ENCODE results near the gene KLHDC10.
"Not testable (repeated sequence)": the region's sequence is repeated elsewhere in the genome, so short reads cannot be mapped to it uniquely, and the experiment has no call there.

Gene KLHDC10

DNA sequence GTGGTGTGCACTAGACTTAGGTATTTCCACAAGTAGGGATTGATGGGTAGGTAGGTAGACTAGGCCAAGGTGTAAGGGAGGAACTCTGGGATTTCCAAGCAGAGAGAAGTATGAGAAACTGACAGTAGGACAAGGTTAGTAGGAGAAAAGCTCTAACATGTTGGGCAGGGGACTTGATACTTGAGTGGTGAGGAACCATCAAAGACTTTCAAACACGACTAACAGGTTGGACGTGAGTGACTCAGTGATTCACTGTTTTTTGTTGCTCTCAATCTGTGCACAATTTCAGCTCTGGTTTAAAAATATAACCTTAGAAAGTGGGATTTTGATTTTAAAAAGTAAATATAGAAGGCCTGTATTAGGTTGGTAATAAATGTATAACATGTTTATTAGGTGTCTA lies 44.4 kb downstream of the KLHDC10 start:
- no peak for DNase-seq
- ChIA-PET POLR2A (no interaction called here), CTCF (interaction anchor here (1.3 to 1.4 kb wide), 2 partner anchors 10 to 720 kb away, joined by 3 to 6 read pairs; no protein-coding TSS in a partner anchor)
- no peaks in the 10 kb centered on the region for H3K27me3 ChIP-seq (replicated peaks in 2 of 5; ENCODE audit: control insufficient read depth in 4 of 5, insufficient read depth in 5 of 5, low read length in 4 of 5)
- no peak overlapping the region for H3K27ac ChIP-seq (ENCODE audit: insufficient read depth in 1 of 2, low read depth in 1 of 2, low read length in 2 of 2, poor library complexity in 1 of 2, severe bottlenecking in 2 of 2)
- H3K36me3 ChIP-seq (ENCODE audit: control insufficient read depth in 4 of 4, insufficient read depth in 4 of 4, low read length in 3 of 4), result peaks cover 0 to 13% (median 3%) of the 10 kb centered on the region in 4 experiments
- H3K4me3 ChIP-seq (ENCODE audit: control insufficient read depth in 1 of 7, extremely low read depth in 1 of 7, insufficient read depth in 4 of 7, low read depth in 2 of 7, low read length in 6 of 7), result no peak overlapping the region
- peaks cover 0 to 8% (median 2%) of the 10 kb centered on the region in 4 experiments for H3K4me1 ChIP-seq (ENCODE audit: control extremely low read depth in 1 of 4, control insufficient read depth in 4 of 4, insufficient read depth in 4 of 4, low read length in 3 of 4)
- H3K9me3 ChIP-seq (ENCODE audit: control extremely low read depth in 1 of 5, control insufficient read depth in 4 of 5, insufficient read depth in 2 of 5, low read depth in 1 of 5, low read length in 4 of 5), result no peaks in the 10 kb centered on the region
- WGBS (ENCODE audit: insufficient coverage), result 94% methylated on average over 2 of the region's 2 CpGs

DNA sequence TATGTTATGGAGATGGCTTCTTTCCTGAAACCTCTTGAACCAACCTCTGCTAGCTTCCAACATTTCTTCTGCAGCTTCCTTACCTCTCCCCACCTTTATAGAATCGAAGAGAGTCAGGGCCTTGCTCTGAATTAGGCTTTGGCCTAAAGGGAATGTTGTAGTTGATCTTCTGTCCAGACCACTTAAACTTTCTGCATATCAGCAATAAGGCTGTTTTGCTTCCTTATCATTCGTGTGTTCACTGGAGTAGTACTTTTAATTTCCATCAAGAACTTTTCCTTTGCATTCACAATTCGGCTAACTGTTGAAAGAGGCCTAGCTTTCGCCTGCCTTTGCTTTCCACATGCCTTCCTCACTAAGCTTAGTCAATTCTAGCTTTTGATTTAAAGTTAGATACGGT lies 48.0 kb downstream of the KLHDC10 start:
- H3K27me3 ChIP-seq (replicated peaks in 2 of 5; ENCODE audit: control insufficient read depth in 4 of 5, insufficient read depth in 5 of 5, low read length in 4 of 5), result no peaks in the 10 kb centered on the region
- 97% methylated on average over 4 of the region's 5 CpGs for WGBS (ENCODE audit: insufficient coverage)
- H3K9me3 ChIP-seq (ENCODE audit: control extremely low read depth in 1 of 5, control insufficient read depth in 4 of 5, insufficient read depth in 2 of 5, low read depth in 1 of 5, low read length in 4 of 5), result no peaks in the 10 kb centered on the region
- no peak overlapping the region for H3K4me3 ChIP-seq (ENCODE audit: control insufficient read depth in 1 of 7, extremely low read depth in 1 of 7, insufficient read depth in 4 of 7, low read depth in 2 of 7, low read length in 6 of 7)
- DNase-seq, result no peak
- ChIA-PET CTCF (interaction anchor here (0.6 kb wide), 1 partner anchor 9 kb away, joined by 3 read pairs; no protein-coding TSS in a partner anchor), POLR2A (no interaction called here)
- H3K36me3 ChIP-seq (ENCODE audit: control insufficient read depth in 4 of 4, insufficient read depth in 4 of 4, low read length in 3 of 4), result peaks cover 3 to 30% (median 23%) of the 10 kb centered on the region in 4 experiments
- no peak overlapping the region for H3K27ac ChIP-seq (ENCODE audit: insufficient read depth in 1 of 2, low read depth in 1 of 2, low read length in 2 of 2, poor library complexity in 1 of 2, severe bottlenecking in 2 of 2)
- H3K4me1 ChIP-seq (ENCODE audit: control extremely low read depth in 1 of 4, control insufficient read depth in 4 of 4, insufficient read depth in 4 of 4, low read length in 3 of 4), result peaks cover 0 to 8% (median 2%) of the 10 kb centered on the region in 4 experiments

GRCh38 chr7:130118801-130119200 lies 48.5 kb downstream of the KLHDC10 start:
- H3K27ac ChIP-seq (ENCODE audit: insufficient read depth in 1 of 2, low read depth in 1 of 2, low read length in 2 of 2, poor library complexity in 1 of 2, severe bottlenecking in 2 of 2), result no peak overlapping the region
- peaks cover 0 to 5% (median 1%) of the 10 kb centered on the region in 4 experiments for H3K4me1 ChIP-seq (ENCODE audit: control extremely low read depth in 1 of 4, control insufficient read depth in 4 of 4, insufficient read depth in 4 of 4, low read length in 3 of 4)
- H3K36me3 ChIP-seq (ENCODE audit: control insufficient read depth in 4 of 4, insufficient read depth in 4 of 4, low read length in 3 of 4), result peaks cover 3 to 34% (median 23%) of the 10 kb centered on the region in 4 experiments
- 94% methylated on average over 4 of the region's 4 CpGs for WGBS (ENCODE audit: insufficient coverage)
- no peaks in the 10 kb centered on the region for H3K27me3 ChIP-seq (replicated peaks in 2 of 5; ENCODE audit: control insufficient read depth in 4 of 5, insufficient read depth in 5 of 5, low read length in 4 of 5)
- no peak for DNase-seq
- no peak overlapping the region for H3K4me3 ChIP-seq (ENCODE audit: control insufficient read depth in 1 of 7, extremely low read depth in 1 of 7, insufficient read depth in 4 of 7, low read depth in 2 of 7, low read length in 6 of 7)
- ChIA-PET CTCF (no interaction called here), POLR2A (interaction anchor here (0.6 to 0.7 kb wide), 2 partner anchors 94 to 1210 kb away, joined by 3 read pairs; no protein-coding TSS in a partner anchor)
- H3K9me3 ChIP-seq (ENCODE audit: control extremely low read depth in 1 of 5, control insufficient read depth in 4 of 5, insufficient read depth in 2 of 5, low read depth in 1 of 5, low read length in 4 of 5), result no peaks in the 10 kb centered on the region

- CTCF ChIA-PET, result interaction anchor here (1.0 kb wide), 1 partner anchor 634 kb away, joined by 3 read pairs; no protein-coding TSS in a partner anchor
- POLR2A ChIA-PET, result no interaction called here
- Histone ChIP-seq H3K4me3 (ENCODE audit: control insufficient read depth in 1 of 7, extremely low read depth in 1 of 7, insufficient read depth in 4 of 7, low read depth in 2 of 7, low read length in 6 of 7) (no peak overlapping the region), H3K36me3 (ENCODE audit: control insufficient read depth in 4 of 4, insufficient read depth in 4 of 4, low read length in 3 of 4) (peaks cover 12 to 55% (median 44%) of the 10 kb centered on the region in 4 experiments), H3K4me1 (ENCODE audit: control extremely low read depth in 1 of 4, control insufficient read depth in 4 of 4, insufficient read depth in 4 of 4, low read length in 3 of 4) (no peaks in the 10 kb centered on the region), H3K27ac (ENCODE audit: insufficient read depth in 1 of 2, low read depth in 1 of 2, low read length in 2 of 2, poor library complexity in 1 of 2, severe bottlenecking in 2 of 2) (no peak overlapping the region), H3K27me3 (replicated peaks in 2 of 5; ENCODE audit: control insufficient read depth in 4 of 5, insufficient read depth in 5 of 5, low read length in 4 of 5) (no peaks in the 10 kb centered on the region), H3K9me3 (ENCODE audit: control extremely low read depth in 1 of 5, control insufficient read depth in 4 of 5, insufficient read depth in 2 of 5, low read depth in 1 of 5, low read length in 4 of 5) (no peaks in the 10 kb centered on the region)
- DNase-seq, result no peak
These were observed 53.2 kb downstream of the KLHDC10 start for GRCh38 chr7:130123501-130123900.

- CTCF ChIA-PET, result interaction anchor here (1.0 to 1.1 kb wide), 2 partner anchors 10 to 633 kb away, joined by 3 to 6 read pairs; no protein-coding TSS in a partner anchor
- H3K36me3 ChIP-seq (ENCODE audit: control insufficient read depth in 4 of 4, insufficient read depth in 4 of 4, low read length in 3 of 4), result peaks cover 12 to 63% (median 49%) of the 10 kb centered on the region in 4 experiments
- no peaks in the 10 kb centered on the region for H3K27me3 ChIP-seq (replicated peaks in 2 of 5; ENCODE audit: control insufficient read depth in 4 of 5, insufficient read depth in 5 of 5, low read length in 4 of 5)
- no peaks in the 10 kb centered on the region for H3K9me3 ChIP-seq (ENCODE audit: control extremely low read depth in 1 of 5, control insufficient read depth in 4 of 5, insufficient read depth in 2 of 5, low read depth in 1 of 5, low read length in 4 of 5)
- POLR2A ChIA-PET, result no interaction called here
- no peak for DNase-seq
- H3K4me1 ChIP-seq (ENCODE audit: control extremely low read depth in 1 of 4, control insufficient read depth in 4 of 4, insufficient read depth in 4 of 4, low read length in 3 of 4), result no peaks in the 10 kb centered on the region
- no peak overlapping the region for H3K27ac ChIP-seq (ENCODE audit: insufficient read depth in 1 of 2, low read depth in 1 of 2, low read length in 2 of 2, poor library complexity in 1 of 2, severe bottlenecking in 2 of 2)
- 100% methylated on average over 2 of the region's 2 CpGs for WGBS (ENCODE audit: insufficient coverage)
- no peak overlapping the region for H3K4me3 ChIP-seq (ENCODE audit: control insufficient read depth in 1 of 7, extremely low read depth in 1 of 7, insufficient read depth in 4 of 7, low read depth in 2 of 7, low read length in 6 of 7)
These were observed 54.4 kb downstream of the KLHDC10 start for GRCh38 chr7:130124711-130125110.

- H3K9me3 ChIP-seq (ENCODE audit: control extremely low read depth in 1 of 5, control insufficient read depth in 4 of 5, insufficient read depth in 2 of 5, low read depth in 1 of 5, low read length in 4 of 5); H3K4me3 ChIP-seq (ENCODE audit: control insufficient read depth in 1 of 7, extremely low read depth in 1 of 7, insufficient read depth in 4 of 7, low read depth in 2 of 7, low read length in 6 of 7); H3K27ac ChIP-seq (ENCODE audit: insufficient read depth in 1 of 2, low read depth in 1 of 2, low read length in 2 of 2, poor library complexity in 1 of 2, severe bottlenecking in 2 of 2); DNase-seq; H3K4me1 ChIP-seq (ENCODE audit: control extremely low read depth in 1 of 4, control insufficient read depth in 4 of 4, insufficient read depth in 4 of 4, low read length in 3 of 4); POLR2A ChIA-PET; H3K27me3 ChIP-seq (replicated peaks in 2 of 5; ENCODE audit: control insufficient read depth in 4 of 5, insufficient read depth in 5 of 5, low read length in 4 of 5): not testable (repeated sequence)
- H3K36me3 ChIP-seq (ENCODE audit: control insufficient read depth in 4 of 4, insufficient read depth in 4 of 4, low read length in 3 of 4), result peaks cover 19 to 69% (median 54%) of the 10 kb centered on the region in 4 experiments
- CTCF ChIA-PET, result interaction anchor here (0.6 to 1.1 kb wide), 2 partner anchors 11 to 67 kb away, joined by 3 to 5 read pairs; no protein-coding TSS in a partner anchor
- WGBS (ENCODE audit: insufficient coverage), result 100% methylated on average over 1 of the region's 3 CpGs
These were observed 56.5 kb downstream of the KLHDC10 start for GRCh38 chr7:130126840-130127239.

DNA sequence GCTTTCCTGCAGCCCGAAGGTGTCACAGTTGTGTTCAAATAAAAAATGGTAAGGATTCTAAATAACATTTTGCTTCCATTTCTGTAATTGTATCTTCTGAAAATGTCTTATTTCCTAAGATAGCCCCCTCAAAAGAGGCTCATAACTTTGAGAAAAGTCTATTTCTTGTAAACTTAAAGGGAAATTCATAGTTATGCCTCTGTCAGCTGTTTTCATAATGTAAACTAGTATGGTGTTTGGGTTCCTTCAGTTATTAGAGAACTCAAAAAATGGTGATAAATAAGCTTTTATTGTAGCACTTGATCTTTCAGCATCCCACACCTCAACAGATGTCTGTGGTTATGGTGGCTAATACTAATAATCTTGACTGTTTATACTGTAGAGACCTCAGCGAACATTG lies 57.1 kb downstream of the KLHDC10 start:
- no CpG with 5 or more reads among the region's 2 CpGs for WGBS (ENCODE audit: insufficient coverage)
- CTCF ChIA-PET, result interaction anchor here (0.6 to 1.1 kb wide), 3 partner anchors 9 to 66 kb away, joined by 3 to 5 read pairs (median 3); no protein-coding TSS in a partner anchor
- POLR2A ChIA-PET, result no interaction called here
- H3K36me3 ChIP-seq (ENCODE audit: control insufficient read depth in 4 of 4, insufficient read depth in 4 of 4, low read length in 3 of 4), result peaks cover 22 to 67% (median 53%) of the 10 kb centered on the region in 4 experiments
- H3K4me3 ChIP-seq (ENCODE audit: control insufficient read depth in 1 of 7, extremely low read depth in 1 of 7, insufficient read depth in 4 of 7, low read depth in 2 of 7, low read length in 6 of 7), result no peak overlapping the region
- H3K27ac ChIP-seq (ENCODE audit: insufficient read depth in 1 of 2, low read depth in 1 of 2, low read length in 2 of 2, poor library complexity in 1 of 2, severe bottlenecking in 2 of 2), result no peak overlapping the region
- DNase-seq, result no peak
- H3K9me3 ChIP-seq (ENCODE audit: control extremely low read depth in 1 of 5, control insufficient read depth in 4 of 5, insufficient read depth in 2 of 5, low read depth in 1 of 5, low read length in 4 of 5), result no peaks in the 10 kb centered on the region
- H3K4me1 ChIP-seq (ENCODE audit: control extremely low read depth in 1 of 4, control insufficient read depth in 4 of 4, insufficient read depth in 4 of 4, low read length in 3 of 4), result no peaks in the 10 kb centered on the region
- H3K27me3 ChIP-seq (replicated peaks in 2 of 5; ENCODE audit: control insufficient read depth in 4 of 5, insufficient read depth in 5 of 5, low read length in 4 of 5), result no peaks in the 10 kb centered on the region

Measured in common myeloid progenitor, CD34-positive (primary cell).